Medulla oblongata (tissue), 1 donor: ENCODE data around the gene GPC3.
"Not testable (repeated sequence)": the region's sequence is repeated elsewhere in the genome, so short reads cannot be mapped to it uniquely, and the experiment has no call there.

Experiments used
- DNase-seq: peaks from one replicate; pipeline ENCODE4 v3.0.0-alpha.2; 2015; ENCODE audit errors: extremely low spot score

Gene GPC3

DNA sequence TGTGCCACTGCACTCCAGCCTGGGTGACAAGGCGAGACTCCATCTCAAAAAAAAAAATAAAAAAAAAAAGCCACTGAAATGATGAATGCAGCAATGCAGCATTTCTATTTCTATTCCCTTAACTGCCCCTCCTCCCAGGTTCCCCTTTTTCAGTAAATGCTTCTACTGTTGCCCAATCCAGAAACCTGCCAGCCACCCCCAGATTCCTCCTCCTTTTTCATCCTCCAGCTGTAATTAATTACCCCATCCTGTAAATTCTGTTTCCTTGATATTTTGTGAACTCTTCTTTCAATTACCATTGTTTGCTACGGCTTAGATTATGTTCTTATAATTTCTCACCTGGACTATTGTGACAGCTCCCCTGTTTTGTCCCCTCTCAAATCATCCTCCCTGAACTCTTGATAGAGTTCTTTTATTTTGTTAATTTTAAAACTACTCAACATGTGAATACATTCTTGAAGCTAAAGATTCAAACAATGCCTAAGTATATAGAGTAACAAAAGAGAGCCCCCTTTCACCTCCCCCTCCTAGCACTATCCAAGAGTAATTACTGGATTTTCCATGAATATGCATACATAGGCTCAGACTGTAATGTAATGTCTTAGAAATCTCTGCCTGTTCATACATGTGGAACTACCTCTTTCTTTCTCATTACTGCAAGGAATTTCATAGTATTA is 429.5 kb downstream of the GPC3 start:
- no peak for DNase-seq

GRCh38 chrX:133550665-133551485 is 434.5 kb downstream of the GPC3 start:
- DNase-seq = no peak

DNA sequence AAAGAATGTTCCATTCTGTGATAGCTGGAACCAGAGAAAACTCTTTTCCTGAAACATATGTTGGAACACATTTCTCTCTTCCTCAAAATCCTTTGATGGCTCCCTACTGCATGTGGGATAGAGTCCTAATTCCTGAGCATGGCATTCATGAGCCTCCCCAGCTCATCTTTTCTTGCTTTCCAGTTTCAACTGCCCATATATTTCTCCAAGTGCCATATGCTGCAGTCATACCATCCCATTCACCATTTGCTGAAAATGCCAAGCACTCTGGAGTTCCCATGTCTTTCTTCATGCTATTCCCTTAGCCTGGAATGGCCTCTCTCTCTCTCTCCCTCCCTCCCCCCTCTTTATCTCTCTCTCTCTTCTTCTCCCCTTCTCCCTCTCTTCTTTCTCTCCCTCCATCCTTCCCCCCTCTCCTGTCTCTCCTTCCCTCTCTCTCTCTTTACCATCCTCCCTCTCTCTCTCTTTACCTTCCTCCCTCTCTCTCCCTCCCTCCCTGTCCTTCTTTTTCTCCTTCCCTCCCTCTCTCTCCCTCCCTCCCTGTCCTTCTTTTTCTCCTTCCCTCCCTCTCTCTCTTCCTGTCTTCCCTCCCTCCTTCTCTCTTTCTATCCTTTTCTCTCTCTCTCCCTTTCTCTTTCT is 436.0 kb downstream of the GPC3 start:
- no peak for DNase-seq

GRCh38 chrX:133546441-133546840 is 439.0 kb downstream of the GPC3 start:
- no peak for DNase-seq

DNA sequence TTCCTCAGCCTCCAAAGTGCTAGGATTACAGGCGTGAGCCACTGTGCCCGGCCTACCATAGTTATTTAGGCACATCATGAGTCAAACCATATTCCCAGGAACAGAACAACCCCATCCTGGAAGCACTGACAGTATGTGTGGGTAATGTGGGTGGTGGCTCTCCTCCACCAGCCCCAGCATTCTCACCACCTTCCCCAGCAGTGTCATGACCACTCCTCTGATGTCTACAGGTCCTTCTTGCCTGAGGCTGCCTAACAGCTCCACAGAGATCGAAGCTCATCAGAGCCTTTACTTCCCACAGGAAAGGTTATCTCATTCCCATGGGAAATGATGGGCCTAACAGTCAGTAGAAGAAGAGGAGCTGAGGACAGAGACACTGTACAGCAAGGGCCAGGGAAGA is 440.6 kb downstream of the GPC3 start:
- DNase-seq = no peak

GRCh38 chrX:133544115-133544514 is 441.3 kb downstream of the GPC3 start:
- DNase-seq = no peak

GRCh38 chrX:133543654-133544053 is 441.7 kb downstream of the GPC3 start:
- DNase-seq = no peak

GRCh38 chrX:133542476-133542875 is 442.9 kb downstream of the GPC3 start:
- DNase-seq = no peak

DNA sequence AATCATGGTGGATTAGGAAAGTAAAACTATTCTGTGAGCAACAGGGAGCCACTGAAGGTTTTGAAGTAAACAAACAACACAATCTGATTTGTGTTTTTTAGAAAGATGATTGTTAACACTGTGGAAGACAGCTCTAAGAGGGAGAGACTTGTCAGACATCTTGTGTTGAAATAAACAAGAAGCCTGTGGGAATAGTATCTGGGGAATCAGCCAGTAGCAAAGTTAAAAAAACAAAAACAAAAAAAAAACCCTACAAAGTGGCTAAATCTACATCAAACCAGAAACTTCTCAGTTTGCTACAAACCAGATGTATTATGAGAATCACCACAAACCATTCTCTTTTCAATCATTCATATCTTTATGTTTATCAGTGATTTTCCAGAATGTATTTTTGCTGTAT is 444.4 kb downstream of the GPC3 start:
- no peak for DNase-seq

GRCh38 chrX:133538148-133538547 is 447.2 kb downstream of the GPC3 start:
- no peak for DNase-seq

DNA sequence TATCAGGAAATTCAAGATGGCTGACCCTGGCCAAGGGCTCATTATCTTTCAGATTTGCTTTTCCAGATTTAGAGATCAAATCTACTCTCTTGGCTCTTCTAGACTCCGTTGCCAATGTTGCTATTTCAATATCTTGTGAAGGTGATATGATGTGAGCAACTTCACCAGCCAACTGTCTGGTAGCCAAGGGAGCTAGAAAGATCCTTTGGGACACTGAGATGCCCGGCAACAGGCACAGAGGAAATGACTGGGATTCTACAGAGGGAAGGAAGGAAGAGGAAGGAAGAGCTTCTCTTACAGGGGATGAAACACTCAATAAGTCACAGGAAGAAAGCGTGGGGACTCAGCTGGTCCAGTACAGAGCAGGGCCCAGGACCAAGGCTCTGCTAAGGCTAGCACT is 448.3 kb downstream of the GPC3 start:
- no peak for DNase-seq

GRCh38 chrX:133535066-133535465 is 450.3 kb downstream of the GPC3 start:
- DNase-seq = no peak

DNA sequence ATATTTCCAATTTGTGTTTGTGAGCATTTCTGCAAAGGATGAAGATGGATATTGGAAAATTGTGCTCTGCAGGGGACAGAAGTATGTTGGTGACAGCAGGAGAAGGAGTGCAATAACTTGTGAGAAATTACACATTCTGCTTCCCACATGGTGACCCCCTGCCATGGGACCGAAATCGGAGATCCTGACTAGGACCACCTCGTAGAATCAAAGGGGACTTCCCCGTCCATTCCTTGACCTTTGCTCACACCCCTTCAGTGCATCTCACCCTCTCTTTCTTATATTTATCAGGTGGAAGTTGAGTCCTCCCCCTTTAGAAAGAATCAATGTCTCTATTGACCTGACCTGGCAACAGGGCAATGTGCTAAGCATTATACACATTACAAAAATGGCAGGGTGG is 451.2 kb downstream of the GPC3 start:
- DNase-seq = no peak

DNA sequence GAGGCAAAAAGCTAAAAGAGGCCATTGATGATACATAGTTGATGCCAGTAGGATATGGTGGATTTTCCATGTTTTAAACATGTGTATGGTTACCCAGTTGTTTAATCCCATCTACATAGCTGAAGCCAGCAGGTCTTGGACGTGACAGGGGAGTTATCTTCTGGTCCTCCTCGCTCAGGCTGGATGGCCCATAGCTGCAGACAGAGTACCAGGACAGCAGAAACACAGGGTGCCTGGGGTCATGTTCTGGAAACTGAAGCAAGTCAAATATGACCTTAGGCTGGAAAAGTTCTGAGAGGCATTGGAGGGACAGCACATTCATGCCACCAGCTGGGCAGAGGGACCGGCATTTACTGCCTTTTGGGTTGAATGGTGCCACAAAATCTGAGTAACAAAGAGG is 452.1 kb downstream of the GPC3 start:
- DNase-seq = no peak

GRCh38 chrX:133530960-133531359 is 454.4 kb downstream of the GPC3 start:
- DNase-seq = peak; percentile 3

GRCh38 chrX:133529578-133529977 is 455.8 kb downstream of the GPC3 start:
- no peak for DNase-seq

- no peak for DNase-seq
Observed at GRCh38 chrX:133527825-133528224, 457.6 kb downstream of the GPC3 start.

GRCh38 chrX:133527415-133527814 is 458.0 kb downstream of the GPC3 start:
- no peak for DNase-seq

GRCh38 chrX:133526773-133527172 is 458.6 kb downstream of the GPC3 start:
- DNase-seq = not testable (repeated sequence)

- no peak for DNase-seq
Observed at GRCh38 chrX:133523526-133523925, 461.9 kb downstream of the GPC3 start.

DNA sequence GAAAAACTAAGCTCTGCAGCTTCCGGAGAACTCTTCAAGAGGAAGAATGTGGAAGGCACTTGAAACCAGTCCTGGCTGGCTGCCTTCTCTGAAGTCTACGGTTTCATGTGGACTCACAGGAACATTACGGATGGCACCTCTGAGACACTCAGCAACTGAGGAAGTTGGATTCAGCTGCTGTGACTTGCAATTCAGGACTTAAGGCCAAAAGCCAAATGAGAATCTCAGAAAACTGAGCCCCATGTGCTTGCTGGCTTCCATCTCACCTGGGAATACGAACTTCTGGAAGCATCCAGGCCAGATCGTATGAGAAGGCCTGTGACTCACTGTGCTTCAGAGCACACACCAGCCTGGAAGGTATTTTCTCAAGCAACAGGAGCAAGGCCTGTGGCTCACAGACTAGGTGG is 462.3 kb downstream of the GPC3 start:
- no peak for DNase-seq

DNA sequence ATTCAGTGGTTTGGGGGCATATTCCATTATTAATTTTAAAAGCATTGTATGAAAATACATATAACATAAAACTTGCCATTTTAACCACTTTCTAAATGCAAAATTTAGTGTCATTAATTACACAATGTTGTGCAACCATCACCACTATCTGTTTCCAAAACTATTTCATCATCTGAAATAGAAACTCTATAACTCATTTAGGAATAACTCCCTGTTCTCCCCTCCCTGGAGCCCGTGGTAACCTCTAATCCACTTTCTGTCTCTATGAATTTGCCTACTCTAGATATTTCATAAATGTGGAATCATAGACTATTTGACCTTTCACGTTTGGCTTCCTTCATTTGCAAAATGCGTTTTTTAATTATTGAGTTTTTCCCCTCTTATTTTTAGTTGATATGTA is 468.7 kb downstream of the GPC3 start:
- no peak for DNase-seq

GRCh38 chrX:133514486-133514885 is 470.9 kb downstream of the GPC3 start:
- no peak for DNase-seq
